ENCODE data around the gene TOR1AIP1.
"Not testable (repeated sequence)": the region's sequence is repeated elsewhere in the genome, so short reads cannot be mapped to it uniquely, and the experiment has no call there.

TOR1AIP1 gene

DNA sequence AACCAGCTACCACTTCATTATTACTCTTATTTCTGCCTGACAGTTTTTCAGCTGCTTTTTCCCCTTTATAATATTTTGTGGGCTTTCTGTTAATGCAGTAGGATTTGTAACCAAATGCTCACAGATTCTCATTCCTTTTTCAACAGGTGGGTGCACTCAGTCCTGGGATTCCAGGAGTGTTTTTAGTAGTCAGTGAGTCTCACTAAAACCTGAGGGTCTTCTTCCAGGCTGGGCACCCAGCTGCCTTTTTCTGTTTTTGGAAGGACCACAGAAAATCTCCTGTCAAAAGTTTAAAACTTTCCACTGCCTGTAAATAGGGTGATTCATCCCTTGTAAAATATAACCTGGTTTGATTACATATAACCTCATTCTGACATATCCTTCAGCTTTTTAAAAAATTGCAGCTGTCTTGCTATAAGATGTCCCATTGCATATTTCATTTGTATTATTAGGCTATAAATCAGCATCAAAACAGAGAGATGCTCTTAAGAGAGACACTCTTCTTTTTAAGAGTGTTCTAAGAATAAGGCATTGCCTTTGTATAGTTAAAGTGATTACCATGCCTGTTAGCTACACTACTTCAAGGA lies 55.7 kb downstream of the TOR1AIP1 start:
- DNase-seq (ENCODE audit: insufficient read length, low spot score) (no peak), FAIRE-seq (no peak)
- no peak for TF ChIP-seq POLR2A (IDR thresholded peaks at IDR 0.05; ENCODE audit: low read depth, low read length)

- TF ChIP-seq POLR2A (IDR thresholded peaks at IDR 0.05; ENCODE audit: low read depth, low read length) = no peak
- FAIRE-seq = no peak
These were observed 56.7 kb downstream of the TOR1AIP1 start for GRCh38 chr1:179938752-179939151.

DNA sequence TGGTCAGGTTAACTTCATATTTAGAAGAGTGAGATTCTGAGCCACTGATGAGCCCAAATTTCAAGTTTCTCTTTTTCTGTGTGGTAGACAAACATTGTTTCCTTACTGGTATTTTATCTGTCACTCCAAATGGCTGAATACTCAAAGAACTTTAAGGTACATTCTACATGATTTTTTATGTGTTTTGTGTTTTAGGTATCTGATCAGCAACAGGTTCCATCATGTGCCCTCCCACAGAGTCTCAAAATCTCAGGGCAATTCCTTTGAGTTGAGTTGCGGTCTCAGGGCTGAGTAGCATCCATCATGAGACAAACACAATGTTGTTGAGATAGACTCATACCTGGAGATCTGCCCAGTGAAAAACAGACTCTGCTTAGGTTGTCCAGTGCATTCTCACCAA lies 57.9 kb downstream of the TOR1AIP1 start:
- DNase-seq (ENCODE audit: insufficient read length, low spot score) (no peak), FAIRE-seq (no peak)
- TF ChIP-seq POLR2A (IDR thresholded peaks at IDR 0.05; ENCODE audit: low read depth, low read length) = no peak

More at GRCh38 chr1:179938752-179939151, 56.7 kb downstream of the TOR1AIP1 start:
- no peak for DNase-seq (ENCODE audit: insufficient read length, low spot score)

- no peak for FAIRE-seq
- no peak for DNase-seq (ENCODE audit: insufficient read length, low spot score)
- TF ChIP-seq POLR2A (IDR thresholded peaks at IDR 0.05; ENCODE audit: low read depth, low read length) = no peak
These were observed 59.4 kb downstream of the TOR1AIP1 start for GRCh38 chr1:179941454-179941853.

- FAIRE-seq = no peak
- no peak for DNase-seq (ENCODE audit: insufficient read length, low spot score)
- TF ChIP-seq POLR2A (IDR thresholded peaks at IDR 0.05; ENCODE audit: low read depth, low read length) = no peak
These were observed 68.6 kb downstream of the TOR1AIP1 start for GRCh38 chr1:179950651-179951050.

GRCh38 chr1:179951383-179952144 lies 69.5 kb downstream of the TOR1AIP1 start:
- no peak for DNase-seq (ENCODE audit: insufficient read length, low spot score)
- FAIRE-seq = no peak
- no peak for TF ChIP-seq POLR2A (IDR thresholded peaks at IDR 0.05; ENCODE audit: low read depth, low read length)

- FAIRE-seq = no peak
- no peak for TF ChIP-seq POLR2A (IDR thresholded peaks at IDR 0.05; ENCODE audit: low read depth, low read length)
- DNase-seq (ENCODE audit: insufficient read length, low spot score) = no peak
These were observed 70.1 kb downstream of the TOR1AIP1 start for GRCh38 chr1:179952186-179952585.

DNA sequence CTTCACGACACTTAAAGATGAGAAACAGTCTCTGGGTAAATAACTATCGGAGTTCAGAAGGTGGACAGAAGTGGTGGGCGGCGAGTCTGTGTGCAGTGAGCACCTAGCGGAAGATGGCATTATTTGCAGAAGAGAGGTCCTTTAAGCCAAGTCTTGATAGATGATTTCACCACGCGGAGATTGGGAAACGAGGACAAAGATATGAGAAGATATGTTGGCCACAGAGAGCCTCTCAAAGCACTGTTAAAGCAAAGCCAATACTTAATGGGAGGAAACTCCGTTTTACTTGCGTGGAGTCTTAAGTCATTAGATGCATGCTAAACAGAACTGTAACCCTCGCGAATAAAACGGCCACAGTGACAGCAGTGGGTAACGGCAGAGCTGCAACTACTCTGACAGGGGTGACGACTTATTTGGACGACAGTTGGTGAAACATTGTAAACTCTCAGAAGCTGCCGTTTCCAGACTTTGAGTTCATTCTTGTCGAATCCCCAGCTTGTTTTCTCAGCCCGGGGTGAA lies 71.9 kb downstream of the TOR1AIP1 start:
- DNase-seq (ENCODE audit: insufficient read length, low spot score) (no peak), FAIRE-seq (no peak)
- TF ChIP-seq POLR2A (IDR thresholded peaks at IDR 0.05; ENCODE audit: low read depth, low read length) = no peak

- FAIRE-seq (peak; percentile 96), DNase-seq (ENCODE audit: insufficient read length, low spot score) (peak; percentile 82)
- peak; percentile 97 for TF ChIP-seq POLR2A (IDR thresholded peaks at IDR 0.05; ENCODE audit: low read depth, low read length)
These were observed 72.6 kb downstream of the TOR1AIP1 start, which contains the start of gene CEP350 for GRCh38 chr1:179954493-179955286. Gene CEP350, plus strand, starts transcription at chr1:179954810. Its CDS starts 31,372 bp downstream, at chr1:179986182.

DNA sequence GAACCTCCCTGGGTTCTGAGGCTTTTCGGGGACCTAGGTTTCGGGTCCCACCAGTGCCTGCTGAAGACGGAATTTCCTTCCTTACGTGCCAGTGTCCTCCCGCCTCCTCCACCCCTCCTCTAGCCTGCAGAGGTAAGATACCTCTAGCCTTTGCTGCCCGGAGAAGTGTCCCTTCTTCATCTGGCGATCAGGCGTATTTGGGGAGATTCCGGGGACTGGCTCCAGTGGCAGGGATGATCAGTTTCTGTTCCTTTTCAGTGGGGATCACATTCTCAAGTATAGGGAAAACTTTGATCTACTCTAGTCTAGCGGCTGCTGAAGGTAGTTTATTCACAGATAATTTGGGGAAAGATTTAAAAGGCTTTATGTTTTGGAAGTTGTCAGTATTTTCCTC lies 73.2 kb downstream of the TOR1AIP1 start:
- FAIRE-seq (no peak), DNase-seq (ENCODE audit: insufficient read length, low spot score) (no peak)
- no peak for TF ChIP-seq POLR2A (IDR thresholded peaks at IDR 0.05; ENCODE audit: low read depth, low read length)

GRCh38 chr1:179955731-179956130 lies 73.6 kb downstream of the TOR1AIP1 start:
- DNase-seq (ENCODE audit: insufficient read length, low spot score) = no peak
- no peak for TF ChIP-seq POLR2A (IDR thresholded peaks at IDR 0.05; ENCODE audit: low read depth, low read length)
- FAIRE-seq = no peak

DNA sequence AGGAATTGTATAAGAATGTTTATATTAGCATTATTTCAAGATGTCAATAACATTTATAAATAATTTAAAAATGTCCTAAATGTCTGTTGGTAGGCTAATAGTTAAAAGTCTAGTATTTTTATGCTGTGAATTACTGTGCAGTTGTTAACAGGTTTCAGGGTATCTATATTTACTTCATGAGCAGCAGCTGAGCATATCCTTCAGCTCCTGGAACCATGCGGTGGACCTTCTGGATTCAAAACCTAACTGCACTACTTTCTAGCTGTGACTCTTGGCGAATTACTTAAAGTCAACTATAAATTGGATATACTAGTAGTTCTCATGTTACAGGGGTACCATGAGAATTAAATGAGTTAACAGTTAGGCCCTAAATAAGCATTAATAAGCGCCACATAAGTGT lies 76.3 kb downstream of the TOR1AIP1 start:
- DNase-seq (ENCODE audit: insufficient read length, low spot score) = no peak
- no peak for TF ChIP-seq POLR2A (IDR thresholded peaks at IDR 0.05; ENCODE audit: low read depth, low read length)
- no peak for FAIRE-seq

GRCh38 chr1:179962168-179962567 lies 80.1 kb downstream of the TOR1AIP1 start:
- FAIRE-seq; DNase-seq (ENCODE audit: insufficient read length, low spot score): not testable (repeated sequence)

DNA sequence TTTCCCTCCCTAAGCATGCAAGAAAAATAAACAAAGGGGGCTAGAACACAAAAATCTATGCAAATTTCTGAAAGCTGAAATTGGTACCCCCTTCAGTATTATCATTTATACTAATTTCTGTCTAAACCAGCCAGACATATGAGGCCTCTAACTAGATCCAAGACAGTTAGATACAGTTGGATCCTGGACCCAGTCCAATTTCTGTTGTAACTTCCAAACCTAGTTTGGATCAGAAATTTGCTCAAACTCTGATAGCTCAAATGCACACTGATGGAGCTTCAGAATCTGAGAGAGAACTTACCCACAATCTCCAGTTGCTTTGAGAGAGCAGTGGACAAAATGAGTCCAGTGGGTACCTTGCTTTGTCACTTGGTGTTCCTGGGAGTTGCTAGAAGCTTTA lies 84.5 kb downstream of the TOR1AIP1 start:
- FAIRE-seq = no peak
- TF ChIP-seq POLR2A (IDR thresholded peaks at IDR 0.05; ENCODE audit: low read depth, low read length) = no peak
- no peak for DNase-seq (ENCODE audit: insufficient read length, low spot score)
